ENCODE results near the gene RPTOR. TPM values are rescaled to one million over a fixed set of nuclear protein-coding genes. Genes with fewer than 3 reads are reported as not detected.

RPTOR gene
- total RNA-seq, 1 donor from 2014 or later, result 66.7 TPM

GRCh38 chr17:80998118-80998747, 453.6 kb downstream of the RPTOR start:
- Mint-ChIP-seq H3K9me3 (no peaks in the 10 kb centered on the region), H3K4me1 (ENCODE audit: low read depth) (peaks cover under 1% of the 10 kb centered on the region), H3K4me3 (no peak overlapping the region), H3K27ac (no peak overlapping the region), H3K27me3 (ENCODE audit: insufficient read depth) (peaks cover 13% of the 10 kb centered on the region), H3K36me3 (ENCODE audit: low read depth) (peaks cover 7% of the 10 kb centered on the region)
- DNase-seq (ENCODE audit: low spot score), result no peak
- intact Hi-C loops (cut with micrococcal nuclease), result no loop called here

- peaks cover 18% of the 10 kb centered on the region for H3K27me3 Mint-ChIP-seq (ENCODE audit: insufficient read depth)
- no peak for DNase-seq (ENCODE audit: low spot score)
- H3K36me3 Mint-ChIP-seq (ENCODE audit: low read depth), result peaks cover 8% of the 10 kb centered on the region
- intact Hi-C loops (cut with micrococcal nuclease), result no loop called here
- no peak overlapping the region for H3K27ac Mint-ChIP-seq
- H3K4me3 Mint-ChIP-seq, result no peak overlapping the region
- H3K4me1 Mint-ChIP-seq (ENCODE audit: low read depth), result peaks cover 7% of the 10 kb centered on the region
- H3K9me3 Mint-ChIP-seq, result no peaks in the 10 kb centered on the region
Observed at GRCh38 chr17:80998748-80999535, 454.3 kb downstream of the RPTOR start.

GRCh38 chr17:80999536-81000333, 455.1 kb downstream of the RPTOR start:
- no peak overlapping the region for H3K4me3 Mint-ChIP-seq
- H3K36me3 Mint-ChIP-seq (ENCODE audit: low read depth), result peaks cover 9% of the 10 kb centered on the region
- H3K27ac Mint-ChIP-seq, result no peak overlapping the region
- peaks cover 11% of the 10 kb centered on the region for H3K4me1 Mint-ChIP-seq (ENCODE audit: low read depth)
- H3K27me3 Mint-ChIP-seq (ENCODE audit: insufficient read depth), result peaks cover 22% of the 10 kb centered on the region
- intact Hi-C loops (cut with micrococcal nuclease), result no loop called here
- no peaks in the 10 kb centered on the region for H3K9me3 Mint-ChIP-seq
- DNase-seq (ENCODE audit: low spot score), result no peak

- Mint-ChIP-seq H3K36me3 (ENCODE audit: low read depth) (peaks cover 10% of the 10 kb centered on the region), H3K4me3 (no peak overlapping the region), H3K9me3 (no peaks in the 10 kb centered on the region), H3K27me3 (ENCODE audit: insufficient read depth) (peaks cover 26% of the 10 kb centered on the region), H3K4me1 (ENCODE audit: low read depth) (peaks cover 14% of the 10 kb centered on the region), H3K27ac (no peak overlapping the region)
- intact Hi-C loops (cut with micrococcal nuclease), result no loop called here
- DNase-seq (ENCODE audit: low spot score), result no peak
Observed at GRCh38 chr17:81000334-81000630, 455.6 kb downstream of the RPTOR start.

GRCh38 chr17:81000631-81001357, 456.2 kb downstream of the RPTOR start:
- intact Hi-C loops (cut with micrococcal nuclease), result no loop called here
- Mint-ChIP-seq H3K27me3 (ENCODE audit: insufficient read depth) (peaks cover 26% of the 10 kb centered on the region), H3K27ac (no peak overlapping the region), H3K4me3 (no peak overlapping the region), H3K9me3 (no peaks in the 10 kb centered on the region), H3K36me3 (ENCODE audit: low read depth) (peaks cover 7% of the 10 kb centered on the region), H3K4me1 (ENCODE audit: low read depth) (peaks cover 14% of the 10 kb centered on the region)
- no peak for DNase-seq (ENCODE audit: low spot score)

- intact Hi-C loops (cut with micrococcal nuclease), result no loop called here
- Mint-ChIP-seq H3K4me3 (no peak overlapping the region), H3K36me3 (ENCODE audit: low read depth) (peaks cover 7% of the 10 kb centered on the region), H3K9me3 (no peaks in the 10 kb centered on the region), H3K4me1 (ENCODE audit: low read depth) (peaks cover 14% of the 10 kb centered on the region), H3K27me3 (ENCODE audit: insufficient read depth) (peaks cover 35% of the 10 kb centered on the region), H3K27ac (no peak overlapping the region)
- no peak for DNase-seq (ENCODE audit: low spot score)
Observed at GRCh38 chr17:81002013-81002384, 457.4 kb downstream of the RPTOR start.

- Mint-ChIP-seq H3K27me3 (ENCODE audit: insufficient read depth) (peaks cover 37% of the 10 kb centered on the region), H3K4me1 (ENCODE audit: low read depth) (peaks cover 14% of the 10 kb centered on the region), H3K27ac (no peak overlapping the region), H3K36me3 (ENCODE audit: low read depth) (peaks cover 7% of the 10 kb centered on the region), H3K4me3 (peak overlapping the region; percentile 39), H3K9me3 (no peaks in the 10 kb centered on the region)
- intact Hi-C loops (cut with micrococcal nuclease), result no loop called here
- DNase-seq (ENCODE audit: low spot score), result no peak
Observed at GRCh38 chr17:81002409-81003361, 458.0 kb downstream of the RPTOR start.

GRCh38 chr17:81003711-81004475, 459.3 kb downstream of the RPTOR start:
- intact Hi-C loops (cut with micrococcal nuclease), result no loop called here
- Mint-ChIP-seq H3K36me3 (ENCODE audit: low read depth) (peaks cover 7% of the 10 kb centered on the region), H3K4me1 (ENCODE audit: low read depth) (peaks cover 14% of the 10 kb centered on the region), H3K27me3 (ENCODE audit: insufficient read depth) (peaks cover 40% of the 10 kb centered on the region), H3K9me3 (no peaks in the 10 kb centered on the region), H3K27ac (no peak overlapping the region), H3K4me3 (no peak overlapping the region)
- DNase-seq (ENCODE audit: low spot score), result no peak

- intact Hi-C loops (cut with micrococcal nuclease), result no loop called here
- no peak for DNase-seq (ENCODE audit: low spot score)
- H3K9me3 Mint-ChIP-seq, result peaks cover 9% of the 10 kb centered on the region
- H3K27ac Mint-ChIP-seq, result no peak overlapping the region
- H3K36me3 Mint-ChIP-seq (ENCODE audit: low read depth), result peaks cover 4% of the 10 kb centered on the region
- no peak overlapping the region for H3K4me3 Mint-ChIP-seq
- H3K27me3 Mint-ChIP-seq (ENCODE audit: insufficient read depth), result peaks cover 39% of the 10 kb centered on the region
- H3K4me1 Mint-ChIP-seq (ENCODE audit: low read depth), result peaks cover 14% of the 10 kb centered on the region
Observed at GRCh38 chr17:81006891-81007290, 462.3 kb downstream of the RPTOR start.

GRCh38 chr17:81008140-81008539, 463.5 kb downstream of the RPTOR start:
- intact Hi-C loops (cut with micrococcal nuclease), result no loop called here
- peaks cover 29% of the 10 kb centered on the region for H3K27me3 Mint-ChIP-seq (ENCODE audit: insufficient read depth)
- peaks cover 14% of the 10 kb centered on the region for H3K4me1 Mint-ChIP-seq (ENCODE audit: low read depth)
- DNase-seq (ENCODE audit: low spot score), result no peak
- H3K4me3 Mint-ChIP-seq, result no peak overlapping the region
- H3K9me3 Mint-ChIP-seq, result peaks cover 12% of the 10 kb centered on the region
- H3K27ac Mint-ChIP-seq, result no peak overlapping the region
- peaks cover 4% of the 10 kb centered on the region for H3K36me3 Mint-ChIP-seq (ENCODE audit: low read depth)

- peaks cover 7% of the 10 kb centered on the region for H3K4me1 Mint-ChIP-seq (ENCODE audit: low read depth)
- H3K27ac Mint-ChIP-seq, result no peak overlapping the region
- H3K27me3 Mint-ChIP-seq (ENCODE audit: insufficient read depth), result peaks cover 23% of the 10 kb centered on the region
- no peak for DNase-seq (ENCODE audit: low spot score)
- intact Hi-C loops (cut with micrococcal nuclease), result no loop called here
- peaks cover 4% of the 10 kb centered on the region for H3K36me3 Mint-ChIP-seq (ENCODE audit: low read depth)
- peaks cover 12% of the 10 kb centered on the region for H3K9me3 Mint-ChIP-seq
- H3K4me3 Mint-ChIP-seq, result no peak overlapping the region
Observed at GRCh38 chr17:81009136-81009535, 464.5 kb downstream of the RPTOR start.

Measured in activated T-helper 1 cell treated with anti-CD3 and anti-CD28 coated beads, Interleukin-12 subunit alpha, Interleukin-12 subunit beta, Interleukin-2, Interleukin-4 antibody, amounts not matched to agents 30 ng/mL and 10 ng/mL and 1 ng/mL, durations not matched to agents 14 hours and 24 hours and 36 hours (primary cell).